ENCODE results near the gene ZHX3.
"Not testable (repeated sequence)": the region's sequence is repeated elsewhere in the genome, so short reads cannot be mapped to it uniquely, and the experiment has no call there.

The ZHX3 gene

GRCh38 chr20:41134362-41135186, 183.0 kb downstream of the ZHX3 start:
- DNase-seq (ENCODE audit: low spot score) = no peak

GRCh38 chr20:41133709-41134361, 183.7 kb downstream of the ZHX3 start:
- no peak for DNase-seq (ENCODE audit: low spot score)

GRCh38 chr20:41132388-41132775, 185.1 kb downstream of the ZHX3 start:
- DNase-seq (ENCODE audit: low spot score) = not testable (repeated sequence)

- no peak for DNase-seq (ENCODE audit: low spot score)
Observed at GRCh38 chr20:41131594-41132387, 185.7 kb downstream of the ZHX3 start.
